Measurements from ENCODE around the gene SGSM1. TPM values are rescaled to one million over a fixed set of nuclear protein-coding genes. Genes with fewer than 3 reads are reported as not detected.

SGSM1 gene
- total and polyA plus RNA-seq, 9 of the 15 experiments (the other 6 are each of a cell fraction or from before 2014, with no cell fraction given): not detected

DNA sequence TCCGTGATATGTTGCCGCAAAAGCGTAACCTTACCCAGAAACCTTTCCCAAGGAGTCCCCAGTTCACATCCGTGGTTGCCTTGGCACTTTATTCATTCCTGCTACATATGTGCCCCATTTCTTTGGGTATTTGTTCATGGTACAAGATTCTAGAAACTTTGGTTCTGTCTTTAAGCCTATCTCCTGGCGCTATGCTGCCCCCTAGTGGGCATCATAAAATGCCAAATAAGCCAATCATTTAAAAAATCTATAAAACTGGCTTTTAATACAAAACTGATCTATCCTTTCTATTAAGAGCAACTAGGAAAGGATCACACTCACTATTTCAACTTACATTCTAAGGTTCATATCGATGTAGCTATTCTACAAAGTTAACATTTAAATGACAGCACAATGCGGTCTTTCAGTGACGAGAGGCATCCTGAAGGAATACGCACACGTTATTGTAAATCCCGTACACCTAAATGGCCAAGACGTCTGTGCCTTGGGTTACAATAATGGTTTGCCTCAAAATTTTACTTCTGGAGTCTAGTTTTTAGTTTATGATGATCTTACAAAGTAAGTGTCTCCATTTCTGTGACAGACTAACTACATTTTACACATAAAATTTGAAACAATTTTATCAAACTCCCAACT is 47.7 kb upstream of the SGSM1 start:
- in situ Hi-C loops (cut with MboI): no loop called here
- CTCF ChIA-PET (ENCODE audit: low intra/inter-chr PET ratio): interaction anchor here (0.6 to 1.0 kb wide), 3 partner anchors 10 to 569 kb away, joined by 3 read pairs; no protein-coding TSS in a partner anchor
- H3K9me1 ChIP-seq (ENCODE audit: control insufficient read depth, insufficient read depth, low read length): no peaks in the 10 kb centered on the region
- peak overlapping the region; percentile 38; the same call in 1 of the 2 replicates for H2AFZ ChIP-seq (ENCODE audit: low read depth, low read length)
- ATAC-seq (peak; percentile 55; the same call in 2 of the 3 replicates), DNase-seq (ENCODE audit: extremely low read depth in 1 of 4, low spot score in 3 of 4) (peak; percentile 25 to 76 (median 33)), FAIRE-seq (peak; percentile 77)
- no peak overlapping the region for H3K27ac ChIP-seq (ENCODE audit: extremely low read depth, low read depth, low read length)
- peaks cover 0 to 19% of the 10 kb centered on the region in 2 experiments; a peak in 3 of 5 replicates for H3K4me1 ChIP-seq (replicated peaks in 1 of 2; ENCODE audit: control insufficient read depth in 2 of 2, insufficient read depth in 2 of 2, low read length in 2 of 2)
- BruUV-seq (replicated peaks): no TSS peak
- H3K9me3 ChIP-seq (replicated peaks; ENCODE audit: control insufficient read depth, insufficient read depth, low read depth, low read length): no peaks in the 10 kb centered on the region
- no peak overlapping the region for H3K9ac ChIP-seq (ENCODE audit: insufficient read depth in 1 of 2, low read depth in 2 of 2, low read length in 2 of 2)
- H3K27me3 ChIP-seq (ENCODE audit: control insufficient read depth in 2 of 2, insufficient read depth in 2 of 2, low read length in 2 of 2): no peaks in the 10 kb centered on the region
- POLR2A ChIA-PET: no interaction called here
- no peaks in the 10 kb centered on the region for H4K20me1 ChIP-seq (replicated peaks; ENCODE audit: control insufficient read depth, insufficient read depth, low read length)
- intact Hi-C loops (cut with micrococcal nuclease): loop anchor here (1.0 to 10.0 kb wide), 3 partner anchors 29 to 93 kb away; no protein-coding TSS in a partner anchor
- no peak overlapping the region for H3K4me3 ChIP-seq
- no peak overlapping the region for H3K4me2 ChIP-seq (ENCODE audit: insufficient read depth, low read length)
- 57% methylated on average over 12 of the region's 12 CpGs for WGBS (ENCODE audit: insufficient coverage, low coverage, missing lambda C conversion rate)
- no peaks in the 10 kb centered on the region for H3K79me2 ChIP-seq (ENCODE audit: control insufficient read depth, insufficient read depth, low read length)
- H3K36me3 ChIP-seq (ENCODE audit: control insufficient read depth, insufficient read depth, low read length): no peaks in the 10 kb centered on the region
- TF ChIP-seq CC2D1A (IDR thresholded peaks at IDR 0.05) (0 out of 2 replicates have a peak, but pooled peaks have one; percentile 66), SMC3 (conservative IDR thresholded peaks at IDR 0.05; ENCODE audit: insufficient read depth, low read depth, low read length) (peak; percentile 84), GATA2 (CRISPR knock-in tag; IDR thresholded peaks at IDR 0.05) (peak; percentile 34; the same call in 1 of the 2 replicates), REST (IDR thresholded peaks at IDR 0.05; ENCODE audit: borderline replicate concordance) (peak; percentile 92), REST (CRISPR knock-in tag; IDR thresholded peaks at IDR 0.05; ENCODE audit: low read depth) (no peak), MAZ (CRISPR knock-in tag; conservative IDR thresholded peaks at IDR 0.05 in 1 of 2, IDR thresholded peaks at IDR 0.05 in 1 of 2) (peak in 1 of 2 experiments; percentile 31; a peak in 1 of 4 replicates), ARID2 (IDR thresholded peaks at IDR 0.05) (peak; percentile 86), CEBPZ (IDR thresholded peaks at IDR 0.05; ENCODE audit: borderline replicate concordance, low read depth, low read length) (no peak), RAD21 (CRISPR knock-in tag; conservative IDR thresholded peaks at IDR 0.05 in 1 of 2, IDR thresholded peaks at IDR 0.05 in 1 of 2) (peak; percentile 89 to 97)
